Esophagus muscularis mucosa (tissue), 3 donors: ENCODE results near the gene FREM1.

Experiments used
- POLR2A ChIP-seq: fragments of 450-650 bp; IDR thresholded peaks from one replicate; pipeline ENCODE4 v1.6.1; 2017; ENCODE audit warnings: antibody characterized with exemption, moderate library complexity, mild to moderate bottlenecking, low read depth
- TF ChIP-seq, protein P1 (sequence below), 3 experiments: fragments of 200-600 bp in 2 of 3; fragments of 450-650 bp in 1 of 3; sonication (generic) in 2 of 3; IDR thresholded peaks; one replicate each; pipeline ENCODE4 v1.5.1; 2017 to 2019; ENCODE audit warnings: antibody characterized with exemption in 3 of 3, mild to moderate bottlenecking in 2 of 3, moderate library complexity in 1 of 3

- TF ChIP-seq, protein P1, sequence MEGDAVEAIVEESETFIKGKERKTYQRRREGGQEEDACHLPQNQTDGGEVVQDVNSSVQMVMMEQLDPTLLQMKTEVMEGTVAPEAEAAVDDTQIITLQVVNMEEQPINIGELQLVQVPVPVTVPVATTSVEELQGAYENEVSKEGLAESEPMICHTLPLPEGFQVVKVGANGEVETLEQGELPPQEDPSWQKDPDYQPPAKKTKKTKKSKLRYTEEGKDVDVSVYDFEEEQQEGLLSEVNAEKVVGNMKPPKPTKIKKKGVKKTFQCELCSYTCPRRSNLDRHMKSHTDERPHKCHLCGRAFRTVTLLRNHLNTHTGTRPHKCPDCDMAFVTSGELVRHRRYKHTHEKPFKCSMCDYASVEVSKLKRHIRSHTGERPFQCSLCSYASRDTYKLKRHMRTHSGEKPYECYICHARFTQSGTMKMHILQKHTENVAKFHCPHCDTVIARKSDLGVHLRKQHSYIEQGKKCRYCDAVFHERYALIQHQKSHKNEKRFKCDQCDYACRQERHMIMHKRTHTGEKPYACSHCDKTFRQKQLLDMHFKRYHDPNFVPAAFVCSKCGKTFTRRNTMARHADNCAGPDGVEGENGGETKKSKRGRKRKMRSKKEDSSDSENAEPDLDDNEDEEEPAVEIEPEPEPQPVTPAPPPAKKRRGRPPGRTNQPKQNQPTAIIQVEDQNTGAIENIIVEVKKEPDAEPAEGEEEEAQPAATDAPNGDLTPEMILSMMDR (IDR thresholded peaks at IDR 0.05) = no peak
- no peak for TF ChIP-seq POLR2A
Measured at GRCh38 chr9:14756291-14756690, 153.9 kb downstream of the FREM1 start.
